Measurements from ENCODE around the gene SIM1. TPM values are rescaled to one million over a fixed set of nuclear protein-coding genes. Genes with fewer than 3 reads are reported as not detected.

Gene SIM1
- total RNA-seq, 4 donors from 2014 or later = not detected

DNA sequence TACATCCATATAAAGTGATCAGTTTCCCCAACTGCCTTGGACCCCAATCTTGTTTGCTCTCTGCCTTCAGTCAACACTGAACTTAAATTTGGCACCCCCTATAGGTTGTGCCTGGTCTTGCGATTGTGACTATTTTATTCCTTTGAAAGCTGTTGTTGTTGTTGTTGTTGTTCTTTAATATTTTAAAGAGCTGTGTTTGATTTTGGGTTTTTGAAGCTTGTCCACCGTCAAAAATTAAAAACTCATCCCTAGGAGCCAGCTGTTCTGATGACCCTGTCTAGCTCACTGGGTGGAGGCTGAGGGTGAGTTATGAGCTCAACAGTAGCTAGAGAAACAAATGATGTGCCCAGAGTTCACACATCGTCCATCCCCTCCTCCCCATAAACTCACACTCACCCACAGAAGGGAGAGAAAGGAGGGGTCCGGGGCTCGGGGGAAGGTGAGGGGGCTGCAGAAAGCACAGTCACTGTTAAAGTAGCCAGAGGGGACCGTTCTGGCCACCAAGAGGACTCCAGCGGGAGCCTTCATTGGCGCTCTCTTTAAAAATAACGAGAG, 4.0 kb downstream of the SIM1 start:
- Histone ChIP-seq H3K4me3 (no peak overlapping the region), H3K27ac (no peak overlapping the region), H3K4me1 (peaks cover 7 to 32% (median 14%) of the 10 kb centered on the region in 4 donors), H3K27me3 (peaks cover 100% of the 10 kb centered on the region), H3K9me3 (no peaks in the 10 kb centered on the region), H3K36me3 (no peaks in the 10 kb centered on the region)
- intact Hi-C loops (cut with DNase I; ENCODE audit: low total_unique reads) (no loop called here), in situ Hi-C loops (cut with MboI; ENCODE audit: low pct_ligation_motif_present in 1 of 4, low pct_unique_long_range_greater_than_20kb in 1 of 4, low sequenced_read_pairs in 3 of 4) (no loop called here)
- no peak for TF ChIP-seq POLR2AphosphoS5 (IDR thresholded peaks at IDR 0.05)
- no peak for TF ChIP-seq POLR2A (IDR thresholded peaks at IDR 0.05)
- TF ChIP-seq, protein P1, sequence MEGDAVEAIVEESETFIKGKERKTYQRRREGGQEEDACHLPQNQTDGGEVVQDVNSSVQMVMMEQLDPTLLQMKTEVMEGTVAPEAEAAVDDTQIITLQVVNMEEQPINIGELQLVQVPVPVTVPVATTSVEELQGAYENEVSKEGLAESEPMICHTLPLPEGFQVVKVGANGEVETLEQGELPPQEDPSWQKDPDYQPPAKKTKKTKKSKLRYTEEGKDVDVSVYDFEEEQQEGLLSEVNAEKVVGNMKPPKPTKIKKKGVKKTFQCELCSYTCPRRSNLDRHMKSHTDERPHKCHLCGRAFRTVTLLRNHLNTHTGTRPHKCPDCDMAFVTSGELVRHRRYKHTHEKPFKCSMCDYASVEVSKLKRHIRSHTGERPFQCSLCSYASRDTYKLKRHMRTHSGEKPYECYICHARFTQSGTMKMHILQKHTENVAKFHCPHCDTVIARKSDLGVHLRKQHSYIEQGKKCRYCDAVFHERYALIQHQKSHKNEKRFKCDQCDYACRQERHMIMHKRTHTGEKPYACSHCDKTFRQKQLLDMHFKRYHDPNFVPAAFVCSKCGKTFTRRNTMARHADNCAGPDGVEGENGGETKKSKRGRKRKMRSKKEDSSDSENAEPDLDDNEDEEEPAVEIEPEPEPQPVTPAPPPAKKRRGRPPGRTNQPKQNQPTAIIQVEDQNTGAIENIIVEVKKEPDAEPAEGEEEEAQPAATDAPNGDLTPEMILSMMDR (IDR thresholded peaks at IDR 0.05) = no peak
- TF ChIP-seq EP300 (IDR thresholded peaks at IDR 0.05; ENCODE audit: low read depth) = no peak
- DNase-seq = no peak
- WGBS, 2 donors (ENCODE audit: low coverage in 1 of 2) = 4 to 18% methylated on average over 6 to 9 of the region's 9 CpGs

GRCh38 chr6:100459592-100460184, 5.0 kb downstream of the SIM1 start:
- H3K27me3 ChIP-seq = peaks cover 100% of the 10 kb centered on the region
- in situ Hi-C loops (cut with MboI; ENCODE audit: low pct_ligation_motif_present in 1 of 4, low pct_unique_long_range_greater_than_20kb in 1 of 4, low sequenced_read_pairs in 3 of 4) = no loop called here
- no peak for DNase-seq
- no peaks in the 10 kb centered on the region for H3K9me3 ChIP-seq
- no peak overlapping the region for H3K4me3 ChIP-seq
- no peaks in the 10 kb centered on the region for H3K36me3 ChIP-seq
- no peak for TF ChIP-seq POLR2A (IDR thresholded peaks at IDR 0.05)
- TF ChIP-seq, protein P1 (IDR thresholded peaks at IDR 0.05) = no peak
- no peak for TF ChIP-seq EP300 (IDR thresholded peaks at IDR 0.05; ENCODE audit: low read depth)
- TF ChIP-seq POLR2AphosphoS5 (IDR thresholded peaks at IDR 0.05) = no peak
- H3K27ac ChIP-seq = no peak overlapping the region
- peaks cover 4 to 31% (median 9%) of the 10 kb centered on the region in 4 donors for H3K4me1 ChIP-seq
- intact Hi-C loops (cut with DNase I; ENCODE audit: low total_unique reads) = no loop called here

DNA sequence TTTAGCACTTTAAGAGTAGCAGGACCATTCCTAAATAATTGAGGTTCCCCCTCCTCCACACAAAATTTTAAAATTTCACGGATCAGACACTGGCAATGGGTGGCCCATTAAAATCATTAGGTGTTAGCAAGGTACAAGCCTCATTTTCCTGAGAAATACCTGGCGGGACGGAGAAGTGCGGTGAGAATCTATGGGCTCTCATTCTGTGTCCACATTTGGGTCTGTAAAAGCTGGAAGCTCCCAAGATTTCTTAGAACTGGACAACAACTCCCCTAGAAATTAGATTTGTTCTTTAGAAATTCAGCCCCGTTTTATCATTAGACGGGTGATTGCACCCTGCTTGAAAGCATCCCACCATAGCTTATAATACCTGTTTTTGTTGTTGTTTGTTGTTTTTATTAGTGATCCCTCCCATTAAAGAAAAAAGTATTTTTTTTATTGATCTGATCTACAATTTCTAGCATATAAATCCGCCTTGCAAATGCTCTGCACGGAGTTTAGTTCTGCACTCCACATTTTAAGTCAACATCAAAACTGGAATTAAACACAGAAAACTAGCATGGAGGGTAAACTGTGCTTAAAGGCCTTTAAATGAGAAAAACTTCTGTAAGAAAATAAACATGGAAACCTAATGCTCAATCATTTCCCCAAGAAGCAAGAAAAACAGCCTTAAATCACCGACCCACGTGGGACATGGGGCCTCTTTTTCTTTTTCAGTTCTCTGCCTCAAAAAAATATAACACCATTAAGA, 5.7 kb downstream of the SIM1 start:
- in situ Hi-C loops (cut with MboI; ENCODE audit: low pct_ligation_motif_present in 1 of 4, low pct_unique_long_range_greater_than_20kb in 1 of 4, low sequenced_read_pairs in 3 of 4) = no loop called here
- 25 to 38% methylated on average over 5 to 10 of the region's 10 CpGs for WGBS, 2 donors (ENCODE audit: low coverage in 1 of 2)

More for the DNA sequence above, 5.7 kb downstream of the SIM1 start:
- no peaks in the 10 kb centered on the region for H3K9me3 ChIP-seq
- peaks cover 100% of the 10 kb centered on the region for H3K27me3 ChIP-seq
- intact Hi-C loops (cut with DNase I; ENCODE audit: low total_unique reads) = no loop called here
- H3K36me3 ChIP-seq = no peaks in the 10 kb centered on the region
- no peak overlapping the region for H3K4me3 ChIP-seq
- H3K4me1 ChIP-seq = peaks cover 0 to 25% (median 5%) of the 10 kb centered on the region in 4 donors
- DNase-seq = no peak
- TF ChIP-seq EP300 (IDR thresholded peaks at IDR 0.05; ENCODE audit: low read depth) = no peak
- TF ChIP-seq POLR2AphosphoS5 (IDR thresholded peaks at IDR 0.05) = no peak
- no peak for TF ChIP-seq POLR2A (IDR thresholded peaks at IDR 0.05)
- TF ChIP-seq, protein P1 (IDR thresholded peaks at IDR 0.05) = no peak
- H3K27ac ChIP-seq = no peak overlapping the region

Measured in transverse colon (tissue), 4 donors.